ENCODE measurements around the gene E2F3.

E2F3 gene

GRCh38 chr6:20472748-20473147 lies 71.1 kb downstream of the E2F3 start:
- H4K20me1 ChIP-seq (ENCODE audit: insufficient read depth, low read length) = peaks cover 72% of the 10 kb centered on the region

GRCh38 chr6:20473518-20473917 lies 71.8 kb downstream of the E2F3 start:
- Histone ChIP-seq H3K36me3 (ENCODE audit: insufficient read depth, low read length) (peaks cover 26% of the 10 kb centered on the region), H4K20me1 (ENCODE audit: insufficient read depth, low read length) (peaks cover 68% of the 10 kb centered on the region), H3K27me3 (ENCODE audit: insufficient read depth, low read length, poor library complexity) (no peaks in the 10 kb centered on the region), H3K4me1 (ENCODE audit: insufficient read depth, low read length) (no peaks in the 10 kb centered on the region), H3K9me3 (ENCODE audit: insufficient read depth, low read length, severe bottlenecking) (no peaks in the 10 kb centered on the region), H3K79me2 (ENCODE audit: insufficient read depth, low read length) (peaks cover 99% of the 10 kb centered on the region), H3K9ac (ENCODE audit: low read depth, low read length) (no peak overlapping the region), H3K27ac (ENCODE audit: low read length) (no peak overlapping the region), H2AFZ (ENCODE audit: low read depth, low read length) (no peak overlapping the region), H3K4me2 (ENCODE audit: insufficient read depth, low read length) (no peak overlapping the region), H3K4me3 (ENCODE audit: low read depth in 1 of 2, low read length in 2 of 2) (no peak overlapping the region)
- TF ChIP-seq CTCF (IDR thresholded peaks at IDR 0.05; ENCODE audit: borderline replicate concordance, extremely low read depth, low read length, poor library complexity, severe bottlenecking) = no peak
- TF ChIP-seq EZH2 (IDR thresholded peaks at IDR 0.05; ENCODE audit: borderline replicate concordance, low read depth, low read length, severe bottlenecking) = no peak
- no peak for DNase-seq
- no peak for ATAC-seq (ENCODE audit: insufficient read depth, low read depth)

More at GRCh38 chr6:20472748-20473147, 71.1 kb downstream of the E2F3 start:
- no peak for ATAC-seq (ENCODE audit: insufficient read depth, low read depth)
- no peaks in the 10 kb centered on the region for H3K4me1 ChIP-seq (ENCODE audit: insufficient read depth, low read length)
- TF ChIP-seq EZH2 (IDR thresholded peaks at IDR 0.05; ENCODE audit: borderline replicate concordance, low read depth, low read length, severe bottlenecking) = no peak
- no peak for TF ChIP-seq CTCF (IDR thresholded peaks at IDR 0.05; ENCODE audit: borderline replicate concordance, extremely low read depth, low read length, poor library complexity, severe bottlenecking)
- no peak overlapping the region for H2AFZ ChIP-seq (ENCODE audit: low read depth, low read length)
- H3K27me3 ChIP-seq (ENCODE audit: insufficient read depth, low read length, poor library complexity) = no peaks in the 10 kb centered on the region
- H3K4me3 ChIP-seq (ENCODE audit: low read depth in 1 of 2, low read length in 2 of 2) = no peak overlapping the region
- H3K36me3 ChIP-seq (ENCODE audit: insufficient read depth, low read length) = peaks cover 30% of the 10 kb centered on the region
- no peak overlapping the region for H3K9ac ChIP-seq (ENCODE audit: low read depth, low read length)
- no peak overlapping the region for H3K4me2 ChIP-seq (ENCODE audit: insufficient read depth, low read length)
- H3K27ac ChIP-seq (ENCODE audit: low read length) = no peak overlapping the region
- no peak for DNase-seq
- H3K79me2 ChIP-seq (ENCODE audit: insufficient read depth, low read length) = peaks cover 99% of the 10 kb centered on the region
- no peaks in the 10 kb centered on the region for H3K9me3 ChIP-seq (ENCODE audit: insufficient read depth, low read length, severe bottlenecking)

DNA sequence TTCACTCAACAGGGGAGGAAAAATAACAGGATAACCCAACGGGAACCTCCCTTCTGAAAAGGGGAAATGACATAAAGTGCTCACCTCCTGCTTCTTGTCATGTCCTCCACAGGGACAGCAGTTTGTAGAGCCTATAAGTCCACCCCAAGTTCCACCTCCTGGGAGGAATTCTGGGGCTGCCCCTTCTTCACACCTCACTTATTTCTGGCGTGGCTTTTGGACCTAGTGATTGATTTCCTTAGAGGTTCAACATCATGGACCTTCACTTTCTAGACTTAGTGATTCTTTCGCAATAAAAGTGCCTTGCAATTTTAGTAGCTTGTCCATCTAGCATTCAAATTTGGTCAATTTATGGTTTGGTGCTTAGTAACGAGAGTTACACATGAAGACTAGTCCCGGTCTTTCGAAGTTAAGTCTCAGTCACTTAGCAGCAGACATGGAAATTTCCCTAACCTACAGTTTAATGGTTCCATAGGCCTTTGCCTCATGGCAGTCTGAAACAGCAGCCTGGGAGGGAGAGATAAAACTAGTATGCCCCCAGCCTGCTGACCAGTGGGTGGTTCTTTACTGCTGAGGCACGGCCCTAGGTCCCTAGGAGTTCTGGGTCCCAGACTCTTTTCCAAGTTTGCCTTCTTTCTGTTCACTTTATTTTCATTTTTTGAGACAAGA lies 73.3 kb downstream of the E2F3 start:
- no peak for ATAC-seq (ENCODE audit: insufficient read depth, low read depth)
- H3K4me3 ChIP-seq (ENCODE audit: low read depth in 1 of 2, low read length in 2 of 2) = no peak overlapping the region
- TF ChIP-seq EZH2 (IDR thresholded peaks at IDR 0.05; ENCODE audit: borderline replicate concordance, low read depth, low read length, severe bottlenecking) = no peak
- no peak for TF ChIP-seq CTCF (IDR thresholded peaks at IDR 0.05; ENCODE audit: borderline replicate concordance, extremely low read depth, low read length, poor library complexity, severe bottlenecking)
- no peak for DNase-seq
- peaks cover 65% of the 10 kb centered on the region for H4K20me1 ChIP-seq (ENCODE audit: insufficient read depth, low read length)
- no peak overlapping the region for H2AFZ ChIP-seq (ENCODE audit: low read depth, low read length)
- no peak overlapping the region for H3K9ac ChIP-seq (ENCODE audit: low read depth, low read length)
- no peaks in the 10 kb centered on the region for H3K27me3 ChIP-seq (ENCODE audit: insufficient read depth, low read length, poor library complexity)
- peaks cover 95% of the 10 kb centered on the region for H3K79me2 ChIP-seq (ENCODE audit: insufficient read depth, low read length)
- H3K4me2 ChIP-seq (ENCODE audit: insufficient read depth, low read length) = no peak overlapping the region
- peaks cover 29% of the 10 kb centered on the region for H3K36me3 ChIP-seq (ENCODE audit: insufficient read depth, low read length)
- H3K27ac ChIP-seq (ENCODE audit: low read length) = no peak overlapping the region
- H3K4me1 ChIP-seq (ENCODE audit: insufficient read depth, low read length) = no peaks in the 10 kb centered on the region
- no peaks in the 10 kb centered on the region for H3K9me3 ChIP-seq (ENCODE audit: insufficient read depth, low read length, severe bottlenecking)

Data from DND-41 (cell line).